Effector memory CD4-positive, alpha-beta T cell (primary cell): ENCODE data around the gene PPP3CA.

Experiments used
- DNase-seq, 3 donors: peaks; one replicate each; pipeline ENCODE4 v3.0.0-alpha.2; 2020
- H3K27ac ChIP-seq: 2 replicates; pipeline ENCODE4 v1.7.0; 2013; ENCODE audit warnings: mild to moderate bottlenecking, low read length, moderate library complexity; ENCODE audit not compliant: insufficient read depth, poor library complexity, severe bottlenecking
- H3K27me3 ChIP-seq: replicated peaks from 2 replicates; pipeline ENCODE4 v1.7.0; 2013; ENCODE audit warnings: mild to moderate bottlenecking, low read length; ENCODE audit not compliant: insufficient read depth, control insufficient read depth, poor library complexity, severe bottlenecking
- H3K36me3 ChIP-seq: 2 replicates; pipeline ENCODE4 v1.7.0; 2013; ENCODE audit warnings: mild to moderate bottlenecking, low read length, moderate library complexity; ENCODE audit not compliant: control insufficient read depth, insufficient read depth
- H3K4me1 ChIP-seq: 2 replicates; pipeline ENCODE4 v1.7.0; 2013; ENCODE audit warnings: low read length, mild to moderate bottlenecking; ENCODE audit not compliant: control insufficient read depth, insufficient read depth, poor library complexity, severe bottlenecking
- H3K4me3 ChIP-seq: 2 replicates; pipeline ENCODE4 v1.7.0; 2013; ENCODE audit warnings: low read length, low read depth, mild to moderate bottlenecking; ENCODE audit not compliant: insufficient read depth, poor library complexity, severe bottlenecking
- H3K9me3 ChIP-seq: 2 replicates; pipeline ENCODE4 v1.7.0; 2013; ENCODE audit warnings: mild to moderate bottlenecking, low read length, moderate library complexity; ENCODE audit not compliant: control insufficient read depth

The PPP3CA gene

GRCh38 chr4:101050088-101050836 lies 297.1 kb downstream of the PPP3CA start:
- Histone ChIP-seq H3K27ac (no peak overlapping the region), H3K27me3 (no peaks in the 10 kb centered on the region), H3K9me3 (no peaks in the 10 kb centered on the region), H3K36me3 (no peaks in the 10 kb centered on the region), H3K4me3 (no peak overlapping the region), H3K4me1 (no peaks in the 10 kb centered on the region)
- DNase-seq = no peak

- no peaks in the 10 kb centered on the region for H3K4me1 ChIP-seq
- no peaks in the 10 kb centered on the region for H3K27me3 ChIP-seq
- no peaks in the 10 kb centered on the region for H3K36me3 ChIP-seq
- H3K9me3 ChIP-seq = no peaks in the 10 kb centered on the region
- DNase-seq = no peak
- H3K27ac ChIP-seq = no peak overlapping the region
- H3K4me3 ChIP-seq = no peak overlapping the region
Measured at GRCh38 chr4:101049549-101050001, 297.8 kb downstream of the PPP3CA start.

- H3K4me3 ChIP-seq = no peak overlapping the region
- H3K36me3 ChIP-seq = no peaks in the 10 kb centered on the region
- DNase-seq = no peak
- H3K4me1 ChIP-seq = peaks cover 8% of the 10 kb centered on the region
- no peaks in the 10 kb centered on the region for H3K27me3 ChIP-seq
- no peak overlapping the region for H3K27ac ChIP-seq
- no peaks in the 10 kb centered on the region for H3K9me3 ChIP-seq
Measured at GRCh38 chr4:101044766-101045165, 302.6 kb downstream of the PPP3CA start.

GRCh38 chr4:101042847-101043246 lies 304.5 kb downstream of the PPP3CA start:
- Histone ChIP-seq H3K9me3 (no peaks in the 10 kb centered on the region), H3K4me3 (no peak overlapping the region)
- no peak for DNase-seq

GRCh38 chr4:101040776-101041175 lies 306.6 kb downstream of the PPP3CA start:
- DNase-seq = no peak
- Histone ChIP-seq H3K4me3 (no peak overlapping the region), H3K9me3 (no peaks in the 10 kb centered on the region), H3K27me3 (no peaks in the 10 kb centered on the region), H3K27ac (no peak overlapping the region), H3K36me3 (no peaks in the 10 kb centered on the region), H3K4me1 (peaks cover 12% of the 10 kb centered on the region)

More at GRCh38 chr4:101042847-101043246, 304.5 kb downstream of the PPP3CA start:
- Histone ChIP-seq H3K4me1 (peaks cover 12% of the 10 kb centered on the region), H3K36me3 (no peaks in the 10 kb centered on the region), H3K27me3 (no peaks in the 10 kb centered on the region), H3K27ac (no peak overlapping the region)

- Histone ChIP-seq H3K4me1 (peaks cover 12% of the 10 kb centered on the region), H3K4me3 (no peak overlapping the region), H3K27ac (peak overlapping the region; percentile 11), H3K27me3 (no peaks in the 10 kb centered on the region), H3K9me3 (no peaks in the 10 kb centered on the region), H3K36me3 (no peaks in the 10 kb centered on the region)
- peak; percentile 39 to 44 (median 41) for DNase-seq
Measured at GRCh38 chr4:101039367-101039766, 308.0 kb downstream of the PPP3CA start.

GRCh38 chr4:101037938-101038413 lies 309.4 kb downstream of the PPP3CA start:
- Histone ChIP-seq H3K27me3 (no peaks in the 10 kb centered on the region), H3K9me3 (no peaks in the 10 kb centered on the region), H3K4me3 (no peak overlapping the region), H3K27ac (no peak overlapping the region), H3K4me1 (peaks cover 12% of the 10 kb centered on the region), H3K36me3 (no peaks in the 10 kb centered on the region)
- no peak for DNase-seq

GRCh38 chr4:101037249-101037648 lies 310.1 kb downstream of the PPP3CA start:
- no peak overlapping the region for H3K4me3 ChIP-seq
- no peaks in the 10 kb centered on the region for H3K36me3 ChIP-seq
- peaks cover 12% of the 10 kb centered on the region for H3K4me1 ChIP-seq
- no peaks in the 10 kb centered on the region for H3K9me3 ChIP-seq
- H3K27ac ChIP-seq = no peak overlapping the region
- H3K27me3 ChIP-seq = no peaks in the 10 kb centered on the region
- DNase-seq = no peak

GRCh38 chr4:101035487-101035886 lies 311.8 kb downstream of the PPP3CA start:
- Histone ChIP-seq H3K27me3 (no peaks in the 10 kb centered on the region), H3K27ac (no peak overlapping the region), H3K4me1 (peaks cover 9% of the 10 kb centered on the region), H3K36me3 (no peaks in the 10 kb centered on the region), H3K4me3 (no peak overlapping the region), H3K9me3 (no peaks in the 10 kb centered on the region)
- no peak for DNase-seq

- Histone ChIP-seq H3K27ac (no peak overlapping the region), H3K36me3 (peaks cover 3% of the 10 kb centered on the region), H3K4me3 (no peak overlapping the region), H3K9me3 (no peaks in the 10 kb centered on the region), H3K27me3 (no peaks in the 10 kb centered on the region), H3K4me1 (peaks cover 2% of the 10 kb centered on the region)
- DNase-seq = no peak
Measured at GRCh38 chr4:101033986-101034385, 313.3 kb downstream of the PPP3CA start.
